ENCODE measurements around the gene SLC39A13. TPM values are rescaled to one million over a fixed set of nuclear protein-coding genes. Genes with fewer than 3 reads are reported as not detected.

SLC39A13 gene
- total RNA-seq, result 99.1 and 101 TPM in 2 replicates

GRCh38 chr11:47407746-47408590 is at the start of gene SLC39A13:
Gene SLC39A13 (plus strand): TSS chr11:47408590. CDS start chr11:47410095, 1,505 bp downstream.

GRCh38 chr11:47378010-47378835 is 30.2 kb upstream of the SLC39A13 start, which contains the start of gene SPI1:
Gene SPI1 (minus strand): TSS chr11:47378547. CDS start chr11:47378353, 194 bp downstream.

GRCh38 chr11:47426062-47426956 is 17.9 kb downstream of the SLC39A13 start, which contains the start of gene PSMC3:
Gene PSMC3 (minus strand): TSS chr11:47426439. CDS start chr11:47426279, 160 bp downstream.

GRCh38 chr11:47448566-47449427 is 40.4 kb downstream of the SLC39A13 start, which contains the start of gene RAPSN:
Gene RAPSN (minus strand): TSS chr11:47449136. CDS start chr11:47448964, 172 bp downstream.

Other genes starting within 250 kb of the SLC39A13 start
- 128 and 138 TPM in 2 replicates for gene ARFGAP2, start 231.7 kb upstream of the SLC39A13 start, total RNA-seq
- 8.3 and 12.8 TPM in 2 replicates for gene PACSIN3, start 222.2 kb upstream of the SLC39A13 start, total RNA-seq
- 92.5 and 96.3 TPM in 2 replicates for gene DDB2, start 193.6 kb upstream of the SLC39A13 start, total RNA-seq
- 40.8 and 46.3 TPM in 2 replicates for gene ACP2, start 159.8 kb upstream of the SLC39A13 start, total RNA-seq
- 7.9 and 9.7 TPM in 2 replicates for gene NR1H3, start 150.6 kb upstream of the SLC39A13 start, total RNA-seq
- 15.3 and 15.6 TPM in 2 replicates for gene MADD, start 138.5 kb upstream of the SLC39A13 start, total RNA-seq
- not detected in 2 replicates for gene MYBPC3, start 55.9 kb upstream of the SLC39A13 start, total RNA-seq
- gene SPI1, start 30.0 kb upstream of the SLC39A13 start, total RNA-seq, result not detected in 2 replicates
- 220 and 250 TPM in 2 replicates for gene PSMC3, start 17.8 kb downstream of the SLC39A13 start, total RNA-seq
- not detected in 2 replicates for gene RAPSN, start 40.5 kb downstream of the SLC39A13 start, total RNA-seq
- gene CELF1, start 144.5 kb downstream of the SLC39A13 start, total RNA-seq, result 53.2 and 56.8 TPM in 2 replicates
- 145 and 164 TPM in 2 replicates for gene PTPMT1, start 157.0 kb downstream of the SLC39A13 start, total RNA-seq
- gene KBTBD4, start 170.4 kb downstream of the SLC39A13 start, total RNA-seq, result 20.7 and 23.6 TPM in 2 replicates
- gene NDUFS3, start 170.5 kb downstream of the SLC39A13 start, total RNA-seq, result 89.7 and 95.1 TPM in 2 replicates
- not detected in 2 replicates for gene FAM180B, start 178.1 kb downstream of the SLC39A13 start, total RNA-seq
- gene C1QTNF4, start 185.8 kb downstream of the SLC39A13 start, total RNA-seq, result not detected in 2 replicates
- gene MTCH2, start 234.0 kb downstream of the SLC39A13 start, total RNA-seq, result 94.7 and 98.7 TPM in 2 replicates

All from mammary microvascular endothelial cell (primary cell).